ENCODE measurements around the gene SEMA3C.

DNA sequence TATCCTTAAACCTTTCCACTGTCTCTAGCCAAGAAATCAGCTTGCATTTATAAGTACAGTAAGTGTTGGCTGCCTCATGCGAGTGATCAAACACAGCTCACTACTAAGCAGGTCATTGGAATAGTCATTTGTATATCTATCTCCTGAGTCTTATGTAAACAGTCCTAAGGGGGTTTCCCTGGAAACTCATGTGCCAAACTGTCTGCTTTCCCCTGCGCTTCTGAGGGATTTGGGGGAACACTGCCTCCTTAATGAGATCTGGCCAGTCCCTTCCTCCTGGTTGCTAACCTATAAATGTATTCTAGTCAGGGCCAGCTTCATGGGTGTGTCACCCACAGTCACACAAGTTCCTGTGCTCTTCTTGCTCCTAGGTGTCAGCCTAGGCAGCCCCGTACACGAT, 147.3 kb downstream of the SEMA3C start:
- TF ChIP-seq, protein P1, sequence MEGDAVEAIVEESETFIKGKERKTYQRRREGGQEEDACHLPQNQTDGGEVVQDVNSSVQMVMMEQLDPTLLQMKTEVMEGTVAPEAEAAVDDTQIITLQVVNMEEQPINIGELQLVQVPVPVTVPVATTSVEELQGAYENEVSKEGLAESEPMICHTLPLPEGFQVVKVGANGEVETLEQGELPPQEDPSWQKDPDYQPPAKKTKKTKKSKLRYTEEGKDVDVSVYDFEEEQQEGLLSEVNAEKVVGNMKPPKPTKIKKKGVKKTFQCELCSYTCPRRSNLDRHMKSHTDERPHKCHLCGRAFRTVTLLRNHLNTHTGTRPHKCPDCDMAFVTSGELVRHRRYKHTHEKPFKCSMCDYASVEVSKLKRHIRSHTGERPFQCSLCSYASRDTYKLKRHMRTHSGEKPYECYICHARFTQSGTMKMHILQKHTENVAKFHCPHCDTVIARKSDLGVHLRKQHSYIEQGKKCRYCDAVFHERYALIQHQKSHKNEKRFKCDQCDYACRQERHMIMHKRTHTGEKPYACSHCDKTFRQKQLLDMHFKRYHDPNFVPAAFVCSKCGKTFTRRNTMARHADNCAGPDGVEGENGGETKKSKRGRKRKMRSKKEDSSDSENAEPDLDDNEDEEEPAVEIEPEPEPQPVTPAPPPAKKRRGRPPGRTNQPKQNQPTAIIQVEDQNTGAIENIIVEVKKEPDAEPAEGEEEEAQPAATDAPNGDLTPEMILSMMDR (IDR thresholded peaks at IDR 0.05; ENCODE audit: insufficient read depth, low read depth, low read length), result no peak
- no peak for TF ChIP-seq EZH2 (IDR thresholded peaks at IDR 0.05; ENCODE audit: insufficient read depth, low read length)
